ENCODE measurements around the gene DOK5. TPM values are rescaled to one million over a fixed set of nuclear protein-coding genes. Genes with fewer than 3 reads are reported as not detected.

Gene DOK5
- total and polyA plus RNA-seq, 2 of the 8 experiments (the other 6 are each of a cell fraction or from before 2014, with no cell fraction given), result 8.9 to 15.0 TPM

DNA sequence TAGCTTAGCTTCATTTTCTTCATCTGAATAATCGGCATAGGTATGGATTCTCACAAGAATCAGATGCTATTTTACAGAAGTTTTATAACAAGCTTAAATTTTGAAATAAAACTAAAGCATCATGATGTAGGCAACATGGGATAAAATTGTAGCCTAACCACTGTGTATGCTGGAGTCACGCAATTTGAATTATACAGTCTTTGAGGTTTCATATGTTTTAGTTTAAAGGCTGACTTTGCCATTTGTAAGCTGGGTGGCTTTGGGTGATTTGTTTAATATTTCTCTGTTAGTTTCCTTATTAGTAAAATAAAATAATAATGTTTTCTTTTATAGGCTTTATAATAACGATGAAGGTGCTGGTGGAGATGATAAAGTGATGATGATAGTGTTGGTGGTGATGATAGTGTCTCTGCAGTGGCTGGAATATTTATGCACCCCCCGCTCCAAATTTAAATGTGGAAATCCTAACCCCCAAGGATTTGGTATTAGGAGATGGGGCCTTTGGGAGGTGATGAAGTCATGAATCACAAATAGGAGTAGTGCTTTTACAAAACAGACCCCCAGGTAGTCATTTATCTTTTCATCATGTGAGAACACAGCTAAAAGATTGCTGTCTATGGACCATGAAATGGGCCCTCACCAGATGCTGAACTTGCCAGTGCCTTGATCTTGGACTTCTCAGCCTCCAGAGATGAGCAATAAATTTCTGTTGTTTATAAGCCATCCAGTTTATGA lies 42.0 kb downstream of the DOK5 start:
- no peaks in the 10 kb centered on the region for H3K27me3 ChIP-seq (replicated peaks in 1 of 4; ENCODE audit: control insufficient read depth in 3 of 4, extremely low read depth in 1 of 4, insufficient read depth in 3 of 4, low read length in 3 of 4)
- no peak overlapping the region for H2BK15ac ChIP-seq (ENCODE audit: low read length)
- no peaks in the 10 kb centered on the region for H3K23me2 ChIP-seq (ENCODE audit: low read depth, low read length)
- no peak overlapping the region for H3K18ac ChIP-seq (ENCODE audit: extremely low read depth, low read length)
- H4K20me1 ChIP-seq (replicated peaks in 1 of 2; ENCODE audit: control insufficient read depth in 1 of 2, insufficient read depth in 2 of 2, low read length in 2 of 2), result no peaks in the 10 kb centered on the region
- WGBS, 2 experiments (ENCODE audit: extremely low coverage in 1 of 2, insufficient coverage in 1 of 2, insufficient read length in 1 of 2, insufficient replicate concordance in 2 of 2, low coverage in 1 of 2, low lambda C conversion rate in 2 of 2, missing lambda C conversion rate in 1 of 2), result 82 to 100% methylated on average over 1 to 4 of the region's 4 CpGs
- H2BK5ac ChIP-seq (ENCODE audit: low read depth, low read length), result no peak overlapping the region
- ChIA-PET CTCF (ENCODE audit: partially characterized antibody) (interaction anchor here (0.8 kb wide), 1 partner anchor 45 kb away, joined by 3 read pairs; no protein-coding TSS in a partner anchor), POLR2A (ENCODE audit: partially characterized antibody) (no interaction called here)
- no peak overlapping the region for H4K91ac ChIP-seq (replicated peaks; ENCODE audit: insufficient read length, low read length)
- H4K8ac ChIP-seq (ENCODE audit: extremely low read depth, insufficient read depth, low read length), result no peak overlapping the region
- FAIRE-seq, result no peak
- H3K23ac ChIP-seq (ENCODE audit: insufficient read length), result no peak overlapping the region
- no peak overlapping the region for H2AFZ ChIP-seq (ENCODE audit: low read length)
- no peak overlapping the region for H3K4ac ChIP-seq (replicated peaks; ENCODE audit: insufficient read length, low read depth, low read length)
- no peak overlapping the region for H2BK120ac ChIP-seq (replicated peaks; ENCODE audit: low read depth, low read length)
- no peak overlapping the region for H2AK5ac ChIP-seq (ENCODE audit: low read depth, low read length)
- DNase-seq (ENCODE audit: low read depth in 1 of 2, low spot score in 2 of 2), result no peak
- H2BK20ac ChIP-seq (ENCODE audit: low read length), result no peak overlapping the region
- H3K14ac ChIP-seq (ENCODE audit: insufficient read length), result no peak overlapping the region
- no peak overlapping the region for H3K4me3 ChIP-seq (ENCODE audit: extremely low read depth in 1 of 4, insufficient read depth in 2 of 4, low read depth in 3 of 4, low read length in 4 of 4)
- no peak overlapping the region for H4K5ac ChIP-seq (ENCODE audit: insufficient read length, low read depth, low read length)
- no peak overlapping the region for H3K9ac ChIP-seq (replicated peaks in 1 of 4; ENCODE audit: extremely low read depth in 1 of 4, low read depth in 3 of 4, low read length in 3 of 4)
- no peak overlapping the region for H2BK12ac ChIP-seq (ENCODE audit: low read depth, low read length)
- H3K4me1 ChIP-seq (replicated peaks in 1 of 4; ENCODE audit: control insufficient read depth in 3 of 4, insufficient read depth in 4 of 4, low read length in 3 of 4), result peaks cover 0 to 5% (median 4%) of the 10 kb centered on the region in 4 experiments; a peak in 4 of 7 replicates
- H3K27ac ChIP-seq (ENCODE audit: low read depth, low read length), result no peak overlapping the region
- peaks cover 0 to 6% of the 10 kb centered on the region in 2 experiments; a peak in 1 of 4 replicates for H3K9me3 ChIP-seq (ENCODE audit: insufficient read depth in 2 of 2, low read depth in 1 of 2, low read length in 1 of 2)
- H3K36me3 ChIP-seq (ENCODE audit: control insufficient read depth in 2 of 4, insufficient read depth in 4 of 4, low read length in 3 of 4), result no peaks in the 10 kb centered on the region
- no peak overlapping the region for H3K56ac ChIP-seq (replicated peaks; ENCODE audit: insufficient read length, low read depth, low read length)
- H3K4me2 ChIP-seq (ENCODE audit: insufficient read depth in 1 of 2, low read depth in 2 of 2, low read length in 2 of 2), result no peak overlapping the region
- H3K79me1 ChIP-seq (ENCODE audit: low read depth, low read length), result no peaks in the 10 kb centered on the region
- H3K79me2 ChIP-seq (ENCODE audit: control insufficient read depth in 1 of 2, insufficient read depth in 2 of 2, low read length in 2 of 2), result no peaks in the 10 kb centered on the region
- TF ChIP-seq, protein P1, sequence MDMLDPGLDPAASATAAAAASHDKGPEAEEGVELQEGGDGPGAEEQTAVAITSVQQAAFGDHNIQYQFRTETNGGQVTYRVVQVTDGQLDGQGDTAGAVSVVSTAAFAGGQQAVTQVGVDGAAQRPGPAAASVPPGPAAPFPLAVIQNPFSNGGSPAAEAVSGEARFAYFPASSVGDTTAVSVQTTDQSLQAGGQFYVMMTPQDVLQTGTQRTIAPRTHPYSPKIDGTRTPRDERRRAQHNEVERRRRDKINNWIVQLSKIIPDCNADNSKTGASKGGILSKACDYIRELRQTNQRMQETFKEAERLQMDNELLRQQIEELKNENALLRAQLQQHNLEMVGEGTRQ (IDR thresholded peaks at IDR 0.05; ENCODE audit: low read length), result no peak
- TF ChIP-seq GTF2F1 (IDR thresholded peaks at IDR 0.05; ENCODE audit: borderline replicate concordance, low read depth, low read length), result no peak
- TF ChIP-seq CBX8 (IDR thresholded peaks at IDR 0.05; ENCODE audit: borderline replicate concordance, low read depth, low read length), result no peak
- no peak for TF ChIP-seq ZNF274 (IDR thresholded peaks at IDR 0.05; ENCODE audit: borderline replicate concordance, extremely low read depth, low read length)
- no peak for TF ChIP-seq ASH2L (IDR thresholded peaks at IDR 0.05; ENCODE audit: low read length)
- TF ChIP-seq, protein P2, sequence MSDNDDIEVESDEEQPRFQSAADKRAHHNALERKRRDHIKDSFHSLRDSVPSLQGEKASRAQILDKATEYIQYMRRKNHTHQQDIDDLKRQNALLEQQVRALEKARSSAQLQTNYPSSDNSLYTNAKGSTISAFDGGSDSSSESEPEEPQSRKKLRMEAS (IDR thresholded peaks at IDR 0.05), result no peak
- TF ChIP-seq JUN (IDR thresholded peaks at IDR 0.05; ENCODE audit: low read depth, low read length), result no peak
- no peak for TF ChIP-seq SP2 (IDR thresholded peaks at IDR 0.05; ENCODE audit: low read length)
- TF ChIP-seq TCF12 (IDR thresholded peaks at IDR 0.05; ENCODE audit: low read depth, low read length), result no peak
- TF ChIP-seq EP300 (IDR thresholded peaks at IDR 0.05; ENCODE audit: borderline replicate concordance in 1 of 2, low read depth in 2 of 2, low read length in 2 of 2), result no peak
- no peak for TF ChIP-seq TAF7 (optimal IDR thresholded peaks at IDR 0.05; ENCODE audit: borderline replicate concordance, low read depth, low read length)
